ENCODE results near the gene TTLL1. TPM values are rescaled to one million over a fixed set of nuclear protein-coding genes. Genes with fewer than 3 reads are reported as not detected.

The TTLL1 gene
- total RNA-seq, 1 experiment from 2014 or later: 5.5 TPM

DNA sequence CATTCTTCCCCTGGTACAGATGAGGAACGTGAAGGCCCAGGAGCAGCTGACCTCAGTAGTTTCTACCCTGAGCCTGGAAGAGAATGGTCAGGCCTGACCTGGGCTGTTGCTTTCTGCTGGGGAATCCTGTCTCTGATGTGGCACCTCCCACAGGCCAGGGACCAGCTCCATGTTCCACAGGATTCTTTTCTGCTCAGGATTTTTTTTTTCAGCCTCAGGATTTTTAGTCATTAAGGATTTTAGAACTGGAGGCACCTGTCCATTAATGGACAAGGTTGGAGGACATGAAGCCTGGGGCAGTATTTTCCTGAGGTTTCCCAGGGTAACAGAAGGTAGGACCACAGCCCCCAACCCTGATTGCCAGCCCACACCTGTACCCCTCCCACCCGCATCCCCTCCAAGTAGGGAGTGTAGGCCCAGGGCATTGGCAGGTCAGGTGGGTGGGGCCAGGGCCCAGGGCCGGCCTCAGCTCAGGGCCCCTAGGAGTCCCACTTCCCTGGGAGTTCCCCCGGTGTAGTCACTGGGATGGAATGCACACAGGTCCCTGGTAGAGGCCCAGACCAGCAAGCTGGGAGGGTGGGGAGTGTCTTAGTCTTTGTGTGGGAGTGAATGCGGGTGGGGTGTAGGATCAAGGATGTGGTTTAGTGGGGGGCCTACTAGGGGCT, 37.4 kb upstream of the TTLL1 start (continued):
- TF ChIP-seq, protein P1, sequence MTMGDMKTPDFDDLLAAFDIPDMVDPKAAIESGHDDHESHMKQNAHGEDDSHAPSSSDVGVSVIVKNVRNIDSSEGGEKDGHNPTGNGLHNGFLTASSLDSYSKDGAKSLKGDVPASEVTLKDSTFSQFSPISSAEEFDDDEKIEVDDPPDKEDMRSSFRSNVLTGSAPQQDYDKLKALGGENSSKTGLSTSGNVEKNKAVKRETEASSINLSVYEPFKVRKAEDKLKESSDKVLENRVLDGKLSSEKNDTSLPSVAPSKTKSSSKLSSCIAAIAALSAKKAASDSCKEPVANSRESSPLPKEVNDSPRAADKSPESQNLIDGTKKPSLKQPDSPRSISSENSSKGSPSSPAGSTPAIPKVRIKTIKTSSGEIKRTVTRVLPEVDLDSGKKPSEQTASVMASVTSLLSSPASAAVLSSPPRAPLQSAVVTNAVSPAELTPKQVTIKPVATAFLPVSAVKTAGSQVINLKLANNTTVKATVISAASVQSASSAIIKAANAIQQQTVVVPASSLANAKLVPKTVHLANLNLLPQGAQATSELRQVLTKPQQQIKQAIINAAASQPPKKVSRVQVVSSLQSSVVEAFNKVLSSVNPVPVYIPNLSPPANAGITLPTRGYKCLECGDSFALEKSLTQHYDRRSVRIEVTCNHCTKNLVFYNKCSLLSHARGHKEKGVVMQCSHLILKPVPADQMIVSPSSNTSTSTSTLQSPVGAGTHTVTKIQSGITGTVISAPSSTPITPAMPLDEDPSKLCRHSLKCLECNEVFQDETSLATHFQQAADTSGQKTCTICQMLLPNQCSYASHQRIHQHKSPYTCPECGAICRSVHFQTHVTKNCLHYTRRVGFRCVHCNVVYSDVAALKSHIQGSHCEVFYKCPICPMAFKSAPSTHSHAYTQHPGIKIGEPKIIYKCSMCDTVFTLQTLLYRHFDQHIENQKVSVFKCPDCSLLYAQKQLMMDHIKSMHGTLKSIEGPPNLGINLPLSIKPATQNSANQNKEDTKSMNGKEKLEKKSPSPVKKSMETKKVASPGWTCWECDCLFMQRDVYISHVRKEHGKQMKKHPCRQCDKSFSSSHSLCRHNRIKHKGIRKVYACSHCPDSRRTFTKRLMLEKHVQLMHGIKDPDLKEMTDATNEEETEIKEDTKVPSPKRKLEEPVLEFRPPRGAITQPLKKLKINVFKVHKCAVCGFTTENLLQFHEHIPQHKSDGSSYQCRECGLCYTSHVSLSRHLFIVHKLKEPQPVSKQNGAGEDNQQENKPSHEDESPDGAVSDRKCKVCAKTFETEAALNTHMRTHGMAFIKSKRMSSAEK (CRISPR knock-in tag; IDR thresholded peaks at IDR 0.05; ENCODE audit: borderline replicate concordance): no peak
- TF ChIP-seq CREB1 (CRISPR knock-in tag; IDR thresholded peaks at IDR 0.05): no peak

DNA sequence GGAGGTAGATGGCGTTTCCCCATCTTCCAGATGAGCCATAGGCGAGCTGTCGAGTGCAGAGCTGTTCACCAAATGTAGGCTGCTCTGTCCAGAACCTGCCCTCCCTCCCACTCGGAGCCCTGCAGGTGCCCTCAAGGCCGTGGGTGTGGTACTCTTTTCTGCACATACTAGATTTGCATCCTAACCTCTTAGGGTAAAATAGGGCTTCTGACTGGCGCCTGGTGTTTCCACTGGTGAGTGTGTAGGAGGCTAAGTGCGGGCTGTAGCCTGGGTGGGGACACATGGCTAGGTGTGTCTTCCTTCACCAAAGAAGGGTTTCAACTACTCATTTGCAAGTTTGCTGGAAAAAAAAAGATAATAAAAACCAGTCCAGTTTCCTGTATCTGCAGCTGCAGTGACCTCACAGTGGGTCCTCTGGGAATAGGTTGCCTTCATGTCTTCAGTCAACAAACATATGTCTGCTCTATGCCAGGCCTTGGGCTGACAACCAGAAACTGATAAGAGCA, 29.8 kb upstream of the TTLL1 start:
- POLR2A ChIA-PET: no interaction called here
- H3K36me3 Mint-ChIP-seq: no peaks in the 10 kb centered on the region
- H3K9me3 Mint-ChIP-seq: no peaks in the 10 kb centered on the region
- ATAC-seq (no peak), DNase-seq (ENCODE audit: low spot score) (no peak)
- H3K27ac Mint-ChIP-seq: no peak overlapping the region
- no peak overlapping the region for H3K4me3 Mint-ChIP-seq
- peaks cover 9% of the 10 kb centered on the region for H3K27me3 Mint-ChIP-seq (ENCODE audit: low read depth)
- TF ChIP-seq, protein P2, sequence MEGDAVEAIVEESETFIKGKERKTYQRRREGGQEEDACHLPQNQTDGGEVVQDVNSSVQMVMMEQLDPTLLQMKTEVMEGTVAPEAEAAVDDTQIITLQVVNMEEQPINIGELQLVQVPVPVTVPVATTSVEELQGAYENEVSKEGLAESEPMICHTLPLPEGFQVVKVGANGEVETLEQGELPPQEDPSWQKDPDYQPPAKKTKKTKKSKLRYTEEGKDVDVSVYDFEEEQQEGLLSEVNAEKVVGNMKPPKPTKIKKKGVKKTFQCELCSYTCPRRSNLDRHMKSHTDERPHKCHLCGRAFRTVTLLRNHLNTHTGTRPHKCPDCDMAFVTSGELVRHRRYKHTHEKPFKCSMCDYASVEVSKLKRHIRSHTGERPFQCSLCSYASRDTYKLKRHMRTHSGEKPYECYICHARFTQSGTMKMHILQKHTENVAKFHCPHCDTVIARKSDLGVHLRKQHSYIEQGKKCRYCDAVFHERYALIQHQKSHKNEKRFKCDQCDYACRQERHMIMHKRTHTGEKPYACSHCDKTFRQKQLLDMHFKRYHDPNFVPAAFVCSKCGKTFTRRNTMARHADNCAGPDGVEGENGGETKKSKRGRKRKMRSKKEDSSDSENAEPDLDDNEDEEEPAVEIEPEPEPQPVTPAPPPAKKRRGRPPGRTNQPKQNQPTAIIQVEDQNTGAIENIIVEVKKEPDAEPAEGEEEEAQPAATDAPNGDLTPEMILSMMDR (IDR thresholded peaks at IDR 0.05): no peak
- TF ChIP-seq SMAD4 (CRISPR knock-in tag; IDR thresholded peaks at IDR 0.05) (no peak), GRHL2 (CRISPR knock-in tag; IDR thresholded peaks at IDR 0.05; ENCODE audit: insufficient replicate concordance, severe bottlenecking) (no peak), NR3C1 (CRISPR knock-in tag; conservative IDR thresholded peaks at IDR 0.05; ENCODE audit: low read depth) (no peak), JUN (CRISPR knock-in tag; IDR thresholded peaks at IDR 0.05) (no peak), ZNF138 (CRISPR knock-in tag; conservative IDR thresholded peaks at IDR 0.05) (no peak), ETV6 (CRISPR knock-in tag; IDR thresholded peaks at IDR 0.05) (no peak), FOXK1 (CRISPR knock-in tag; IDR thresholded peaks at IDR 0.05) (no peak), ZNF671 (CRISPR knock-in tag; IDR thresholded peaks at IDR 0.05) (no peak)
- TF ChIP-seq, protein P3, sequence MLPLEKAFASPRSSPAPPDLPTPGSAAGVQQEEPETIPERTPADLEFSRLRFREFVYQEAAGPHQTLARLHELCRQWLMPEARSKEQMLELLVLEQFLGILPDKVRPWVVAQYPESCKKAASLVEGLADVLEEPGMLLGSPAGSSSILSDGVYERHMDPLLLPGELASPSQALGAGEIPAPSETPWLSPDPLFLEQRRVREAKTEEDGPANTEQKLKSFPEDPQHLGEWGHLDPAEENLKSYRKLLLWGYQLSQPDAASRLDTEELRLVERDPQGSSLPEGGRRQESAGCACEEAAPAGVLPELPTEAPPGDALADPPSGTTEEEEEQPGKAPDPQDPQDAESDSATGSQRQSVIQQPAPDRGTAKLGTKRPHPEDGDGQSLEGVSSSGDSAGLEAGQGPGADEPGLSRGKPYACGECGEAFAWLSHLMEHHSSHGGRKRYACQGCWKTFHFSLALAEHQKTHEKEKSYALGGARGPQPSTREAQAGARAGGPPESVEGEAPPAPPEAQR (CRISPR knock-in tag; IDR thresholded peaks at IDR 0.05): no peak
- TF ChIP-seq, protein P4, sequence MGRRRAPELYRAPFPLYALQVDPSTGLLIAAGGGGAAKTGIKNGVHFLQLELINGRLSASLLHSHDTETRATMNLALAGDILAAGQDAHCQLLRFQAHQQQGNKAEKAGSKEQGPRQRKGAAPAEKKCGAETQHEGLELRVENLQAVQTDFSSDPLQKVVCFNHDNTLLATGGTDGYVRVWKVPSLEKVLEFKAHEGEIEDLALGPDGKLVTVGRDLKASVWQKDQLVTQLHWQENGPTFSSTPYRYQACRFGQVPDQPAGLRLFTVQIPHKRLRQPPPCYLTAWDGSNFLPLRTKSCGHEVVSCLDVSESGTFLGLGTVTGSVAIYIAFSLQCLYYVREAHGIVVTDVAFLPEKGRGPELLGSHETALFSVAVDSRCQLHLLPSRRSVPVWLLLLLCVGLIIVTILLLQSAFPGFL (CRISPR knock-in tag; IDR thresholded peaks at IDR 0.05; ENCODE audit: borderline replicate concordance): no peak
- TF ChIP-seq, protein P5, sequence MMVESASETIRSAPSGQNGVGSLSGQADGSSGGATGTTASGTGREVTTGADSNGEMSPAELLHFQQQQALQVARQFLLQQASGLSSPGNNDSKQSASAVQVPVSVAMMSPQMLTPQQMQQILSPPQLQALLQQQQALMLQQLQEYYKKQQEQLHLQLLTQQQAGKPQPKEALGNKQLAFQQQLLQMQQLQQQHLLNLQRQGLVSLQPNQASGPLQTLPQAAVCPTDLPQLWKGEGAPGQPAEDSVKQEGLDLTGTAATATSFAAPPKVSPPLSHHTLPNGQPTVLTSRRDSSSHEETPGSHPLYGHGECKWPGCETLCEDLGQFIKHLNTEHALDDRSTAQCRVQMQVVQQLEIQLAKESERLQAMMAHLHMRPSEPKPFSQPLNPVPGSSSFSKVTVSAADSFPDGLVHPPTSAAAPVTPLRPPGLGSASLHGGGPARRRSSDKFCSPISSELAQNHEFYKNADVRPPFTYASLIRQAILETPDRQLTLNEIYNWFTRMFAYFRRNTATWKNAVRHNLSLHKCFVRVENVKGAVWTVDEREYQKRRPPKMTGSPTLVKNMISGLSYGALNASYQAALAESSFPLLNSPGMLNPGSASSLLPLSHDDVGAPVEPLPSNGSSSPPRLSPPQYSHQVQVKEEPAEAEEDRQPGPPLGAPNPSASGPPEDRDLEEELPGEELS (CRISPR knock-in tag; IDR thresholded peaks at IDR 0.05): no peak
- CTCF ChIA-PET: interaction anchor here (0.6 to 1.0 kb wide), 3 partner anchors 13 to 59 kb away, joined by 3 read pairs; no protein-coding TSS in a partner anchor
- H3K4me1 Mint-ChIP-seq: peaks cover 6% of the 10 kb centered on the region; the same call in 1 of the 2 replicates
